PC-9 (cell line): Measurements from ENCODE around the gene PPP1R15B.

Source experiments
- CTCF ChIP-seq: fragments of 200-600 bp; sonication (generic); conservative IDR thresholded peaks from 2 replicates; pipeline ENCODE4 v1.6.1; 2017; ENCODE audit warnings: mixed run types, antibody characterized with exemption, mild to moderate bottlenecking, moderate library complexity
- EZH2 ChIP-seq: fragments of 200-600 bp; sonication (generic); IDR thresholded peaks from 2 replicates; pipeline ENCODE4 v1.8.0; 2017; ENCODE audit warnings: antibody characterized with exemption, low read depth

- TF ChIP-seq CTCF (no peak), EZH2 (no peak)
These were observed 25.9 kb downstream of the PPP1R15B start for GRCh38 chr1:204385727-204386126.
